ENCODE data around the gene CLECL1.

GRCh38 chr12:9750276-9751203 is 17.6 kb upstream of the CLECL1 start:
- TF ChIP-seq POLR2A (IDR thresholded peaks at IDR 0.05; ENCODE audit: low read length) (no peak), GATA1 (IDR thresholded peaks at IDR 0.05; ENCODE audit: low read depth, low read length) (no peak)
